Aorta (tissue), 5 donors: ENCODE data around the gene ZNF362. TPM values are rescaled to one million over a fixed set of nuclear protein-coding genes. Genes with fewer than 3 reads are reported as not detected.

Experiments
- ATAC-seq: fragments of 200-7000 bp; cut with Tn5 transposase; one replicate; pipeline ENCODE4 v1.9.1; 2022; ENCODE audit warnings: moderate library complexity; ENCODE audit not compliant: low FRiP score
- DNase-seq, 2 donors: peaks; one replicate each; pipeline ENCODE4 v3.0.0-alpha.2; 2020
- H3K27ac ChIP-seq, 2 donors: one replicate each; pipeline ENCODE4 v1.5.1; 2013; ENCODE audit warnings: low read length in 2 of 2, mild to moderate bottlenecking in 2 of 2, moderate library complexity in 2 of 2, control low read depth in 1 of 2, inconsistent platforms in 1 of 2, low read depth in 1 of 2
- H3K27me3 ChIP-seq, 2 donors: one replicate each; pipeline ENCODE4 v1.6.1; 2013; ENCODE audit warnings: control low read depth in 1 of 2, low read length in 1 of 2, mild to moderate bottlenecking in 1 of 2, moderate library complexity in 1 of 2; ENCODE audit not compliant: insufficient read depth in 2 of 2, control insufficient read depth in 1 of 2
- H3K36me3 ChIP-seq, 2 donors: one replicate each; pipeline ENCODE4 v1.6.1; 2013; ENCODE audit warnings: control low read depth in 1 of 2, low read length in 1 of 2, mild to moderate bottlenecking in 1 of 2; ENCODE audit not compliant: insufficient read depth in 2 of 2, control insufficient read depth in 1 of 2
- H3K4me1 ChIP-seq, 2 donors: one replicate each; pipeline ENCODE4 v1.6.1; 2013; ENCODE audit warnings: low read length in 2 of 2, control low read depth in 1 of 2, mild to moderate bottlenecking in 1 of 2, moderate library complexity in 1 of 2; ENCODE audit not compliant: insufficient read depth in 2 of 2, control insufficient read depth in 1 of 2
- H3K4me3 ChIP-seq, 2 donors: one replicate each; pipeline ENCODE4 v1.5.1; 2013; ENCODE audit warnings: low read length in 2 of 2, control low read depth in 1 of 2, mild to moderate bottlenecking in 1 of 2
- H3K9me3 ChIP-seq: one replicate; pipeline ENCODE4 v1.6.1; 2013; ENCODE audit warnings: mild to moderate bottlenecking, low read length; ENCODE audit not compliant: control insufficient read depth
- WGBS, 2 donors: extraction: QIAGEN DNeasy Blood & Tissue Kit; methylation state at CpG; one replicate each; pipeline ENCODE4 v1.1.7; 2013; 5-methylcytosine and 5-hydroxymethylcytosine counted together
- intact Hi-C, 2 donors: fragments of 100-400 bp; cut with DNase I; formaldehyde crosslinking; loops; one replicate each; pipeline versions ENCODE4 v1.14.2 to v1.15.0; 2022
- polyA plus RNA-seq, 2 donors: library from polyadenylated mRNA; stranded (reverse); fragments of 200-250 nt; gene quantifications; one replicate each; pipeline ENCODE4 v1.2.3, GENCODE V29; 2013
- total RNA-seq, 2 donors: library from RNA; stranded (reverse); fragmentation: NEBNext Ultra II Directional; extraction: Animal tissue kit (Norgen Biotek cat#: 25700); gene quantifications; one replicate each; pipeline ENCODE4 v1.2.1, GENCODE V29; 2021
- donor health status: healthy with polysubstance abuse.
- donor health status: Bipolar disorder and iron deficiency.
- donor health status: DM: no; HTN: no; CAD: no.
- donor health status: DM: no; HTN: no; CAD: no.
- donor health status: DM: yes; HTN: yes; CAD: no.

The ZNF362 gene
- total and polyA plus RNA-seq, 4 donors: 12.4 to 44.0 (median 31.1) TPM

DNA sequence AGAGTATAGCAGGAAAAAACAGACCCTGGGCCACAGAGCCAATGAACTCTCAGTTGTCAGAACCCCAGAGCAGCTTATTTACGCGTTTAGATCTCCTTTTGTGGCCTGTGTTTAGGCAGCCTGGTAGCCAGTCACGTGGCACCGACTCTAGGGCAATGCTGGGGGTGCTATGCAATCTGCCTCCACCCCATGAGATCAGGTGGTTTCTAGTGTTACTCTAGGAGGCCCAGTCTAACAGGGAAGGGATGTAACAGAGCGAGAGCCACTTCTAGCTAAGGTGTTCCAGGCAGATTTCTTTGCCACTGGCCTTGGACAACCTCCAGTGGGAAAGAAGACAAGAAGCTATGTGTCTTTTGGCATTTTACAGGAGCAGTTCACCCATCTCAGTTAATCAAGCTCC, 76.6 kb downstream of the ZNF362 start:
- peaks cover 0 to 15% of the 10 kb centered on the region in 2 donors for H3K36me3 ChIP-seq

GRCh38 chr1:33334081-33334552, 77.8 kb downstream of the ZNF362 start:
- no peaks in the 10 kb centered on the region for H3K9me3 ChIP-seq
- intact Hi-C loops: loop anchor here in 1 of 2 donors (5.0 kb wide), 1 partner anchor 33 kb away; no protein-coding TSS in a partner anchor
- H3K4me3 ChIP-seq: no peak overlapping the region
- H3K27me3 ChIP-seq: no peaks in the 10 kb centered on the region
- peak; percentile 42 for ATAC-seq
- H3K36me3 ChIP-seq: peaks cover 0 to 11% of the 10 kb centered on the region in 2 donors
- peaks cover 0 to 6% of the 10 kb centered on the region in 2 donors for H3K4me1 ChIP-seq
- peak; percentile 73 to 90 for DNase-seq
- 11 to 13% methylated on average over 17 of the region's 17 CpGs for WGBS, 2 donors
- peak overlapping the region; percentile 40 to 43 for H3K27ac ChIP-seq

More for the DNA sequence above, 76.6 kb downstream of the ZNF362 start:
- WGBS, 2 donors: 33 to 35% methylated on average over 5 of the region's 5 CpGs
- H3K27me3 ChIP-seq: no peaks in the 10 kb centered on the region
- H3K4me3 ChIP-seq: no peak overlapping the region
- peak overlapping the region in 1 of 2 donors; percentile 37 for H3K27ac ChIP-seq
- intact Hi-C loops: loop anchor here in 1 of 2 donors (5.0 kb wide), 1 partner anchor 34 kb away; no protein-coding TSS in a partner anchor
- ATAC-seq: no peak
- DNase-seq: no peak
- H3K4me1 ChIP-seq: peaks cover 0 to 2% of the 10 kb centered on the region in 2 donors
- H3K9me3 ChIP-seq: no peaks in the 10 kb centered on the region

DNA sequence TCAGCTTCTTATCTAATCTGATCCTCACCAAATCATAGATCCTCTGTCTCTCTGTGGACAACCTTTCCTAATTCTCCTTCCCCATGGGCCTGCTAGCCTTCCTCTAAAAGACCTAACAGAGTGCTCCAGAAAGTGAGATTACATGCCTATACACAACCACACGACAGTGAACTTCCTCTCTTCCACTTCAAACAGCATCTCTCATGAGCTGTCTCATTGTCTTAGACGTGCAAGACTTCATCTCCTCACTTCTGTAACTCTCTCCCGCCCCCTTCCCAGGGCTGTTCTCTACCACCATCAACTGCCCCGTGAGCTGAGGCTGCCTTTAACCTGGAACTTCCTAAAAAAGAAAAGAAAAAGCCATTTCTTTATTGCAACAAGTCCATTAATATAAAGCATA, 78.7 kb downstream of the ZNF362 start:
- peaks cover 0 to 8% of the 10 kb centered on the region in 2 donors for H3K4me1 ChIP-seq
- peaks cover 0 to 6% of the 10 kb centered on the region in 2 donors for H3K36me3 ChIP-seq
- H3K27ac ChIP-seq: peak overlapping the region in 1 of 2 donors; percentile 47
- no peaks in the 10 kb centered on the region for H3K9me3 ChIP-seq
- intact Hi-C loops: loop anchor here in 1 of 2 donors (5.0 kb wide), 1 partner anchor 38 kb away; no protein-coding TSS in a partner anchor
- ATAC-seq (no peak), DNase-seq (no peak)
- H3K27me3 ChIP-seq: no peaks in the 10 kb centered on the region
- WGBS, 2 donors: 31 to 33% methylated on average over 4 of the region's 4 CpGs
- H3K4me3 ChIP-seq: no peak overlapping the region

- no peaks in the 10 kb centered on the region for H3K9me3 ChIP-seq
- ATAC-seq: no peak
- H3K36me3 ChIP-seq: peaks cover 0 to 2% of the 10 kb centered on the region in 2 donors
- no peaks in the 10 kb centered on the region for H3K27me3 ChIP-seq
- intact Hi-C loops: loop anchor here in 1 of 2 donors (5.0 kb wide), 1 partner anchor 39 kb away; no protein-coding TSS in a partner anchor
- no peak for DNase-seq
- WGBS, 2 donors: 59 to 65% methylated on average over 9 of the region's 9 CpGs
- no peak overlapping the region for H3K4me3 ChIP-seq
- H3K4me1 ChIP-seq: peaks cover 10 to 14% of the 10 kb centered on the region in 2 donors
- peak overlapping the region in 1 of 2 donors; percentile 22 for H3K27ac ChIP-seq
Measured at GRCh38 chr1:33336580-33336979, 80.3 kb downstream of the ZNF362 start.

GRCh38 chr1:33337441-33337840, 81.1 kb downstream of the ZNF362 start:
- 83 to 85% methylated on average over 6 of the region's 6 CpGs for WGBS, 2 donors
- H3K9me3 ChIP-seq: no peaks in the 10 kb centered on the region
- H3K4me1 ChIP-seq: peaks cover 13 to 14% of the 10 kb centered on the region in 2 donors
- no peak for ATAC-seq
- no peaks in the 10 kb centered on the region for H3K36me3 ChIP-seq
- peak overlapping the region; percentile 17 to 45 for H3K27ac ChIP-seq
- no peak overlapping the region for H3K4me3 ChIP-seq
- intact Hi-C loops: loop anchor here in 1 of 2 donors (5.0 kb wide), 1 partner anchor 40 kb away; no protein-coding TSS in a partner anchor
- H3K27me3 ChIP-seq: no peaks in the 10 kb centered on the region
- DNase-seq: no peak

DNA sequence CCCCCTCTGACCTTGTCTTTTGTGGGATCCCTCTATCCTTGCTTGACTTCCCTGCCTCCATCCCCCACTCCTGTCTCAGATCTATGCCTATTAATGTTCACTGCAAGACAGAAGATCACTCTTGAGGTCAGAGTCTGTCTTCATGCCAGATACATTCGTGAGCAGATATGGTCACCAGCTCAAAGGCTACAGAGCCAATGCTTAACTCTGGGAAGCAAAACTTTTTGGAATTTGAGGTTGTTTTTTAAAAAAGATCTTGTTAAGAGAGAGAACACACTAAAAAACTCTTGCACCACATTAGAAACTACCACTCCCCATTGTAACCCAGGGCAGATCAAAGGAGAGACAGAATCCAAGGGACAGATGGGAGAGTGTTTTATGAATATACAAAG, 81.8 kb downstream of the ZNF362 start:
- Histone ChIP-seq H3K4me3 (no peak overlapping the region), H3K9me3 (no peaks in the 10 kb centered on the region), H3K4me1 (peaks cover 14 to 15% of the 10 kb centered on the region in 2 donors), H3K27me3 (no peaks in the 10 kb centered on the region), H3K36me3 (no peaks in the 10 kb centered on the region), H3K27ac (peak overlapping the region; percentile 78 to 81)
- ATAC-seq (peak; percentile 4), DNase-seq (no peak)
- WGBS, 2 donors: 0 to 1% methylated on average over 1 of the region's 1 CpG
- intact Hi-C loops: loop anchor here in 1 of 2 donors (5.0 kb wide), 1 partner anchor 41 kb away; no protein-coding TSS in a partner anchor

- Histone ChIP-seq H3K27ac (peak overlapping the region; percentile 78 to 81), H3K9me3 (no peaks in the 10 kb centered on the region), H3K27me3 (no peaks in the 10 kb centered on the region), H3K4me1 (peaks cover 14 to 15% of the 10 kb centered on the region in 2 donors), H3K36me3 (no peaks in the 10 kb centered on the region), H3K4me3 (peak overlapping the region in 1 of 2 donors; percentile 8)
- 5% methylated on average over 14 of the region's 14 CpGs for WGBS, 2 donors
- ATAC-seq (peak; percentile 73), DNase-seq (peak in 1 of 2 donors; percentile 62)
- intact Hi-C loops: loop anchor here in 1 of 2 donors (5.0 kb wide), 1 partner anchor 41 kb away; no protein-coding TSS in a partner anchor
Measured at GRCh38 chr1:33338440-33339211, 82.3 kb downstream of the ZNF362 start.

- peak overlapping the region in 1 of 2 donors; percentile 8 for H3K4me3 ChIP-seq
- H3K27ac ChIP-seq: peak overlapping the region; percentile 78 to 81
- 0 to 5% methylated on average over 2 of the region's 2 CpGs for whole genome bisulfite sequencing, 2 donors
- ATAC-seq (peak; percentile 26), DNase-seq (no peak)
- no peaks in the 10 kb centered on the region for H3K27me3 ChIP-seq
- intact Hi-C loops: loop anchor here in 1 of 2 donors (5.0 kb wide), 1 partner anchor 42 kb away; no protein-coding TSS in a partner anchor
- no peaks in the 10 kb centered on the region for H3K9me3 ChIP-seq
- peaks cover 15 to 18% of the 10 kb centered on the region in 2 donors for H3K4me1 ChIP-seq
- no peaks in the 10 kb centered on the region for H3K36me3 ChIP-seq
Measured at GRCh38 chr1:33339413-33339812, 83.1 kb downstream of the ZNF362 start.
